OCI-LY3 (cell line): Measurements from ENCODE around the gene OPTN.

Source experiments
- EZH2phosphoT487 ChIP-seq: fragments of 200-600 bp; shearing (Covaris generic); IDR thresholded peaks from 2 replicates; pipeline ENCODE4 v1.6.1; 2018; ENCODE audit warnings: antibody characterized with exemption, mixed run types, low read depth
- TF ChIP-seq, protein P1 (sequence below): fragments of 200-600, 300-600 bp; sonication (generic); IDR thresholded peaks from 2 replicates; pipeline ENCODE4 v1.5.1; 2014; ENCODE audit warnings: antibody characterized with exemption, low read length, low read depth

DNA sequence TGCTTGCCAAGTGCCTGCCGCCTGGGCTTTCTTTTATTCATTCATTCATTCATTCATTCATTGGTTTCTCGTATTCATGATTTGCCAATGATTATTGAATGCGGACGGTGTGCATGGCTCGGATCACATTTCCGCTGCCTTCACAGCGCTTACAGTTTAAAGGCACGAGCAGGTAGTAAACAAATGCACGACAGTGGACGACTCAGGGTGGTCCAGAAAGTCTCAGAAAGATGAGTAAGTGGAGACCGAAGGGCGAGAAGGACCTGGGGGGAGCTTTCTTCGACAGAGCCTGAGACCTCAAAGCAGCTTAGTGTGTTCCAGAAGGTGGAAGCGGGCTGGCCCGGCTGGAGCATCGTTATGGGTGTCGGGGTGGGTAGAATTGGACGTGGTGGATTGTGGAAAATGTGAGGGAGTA is 61.9 kb downstream of the OPTN start:
- TF ChIP-seq, protein P1, sequence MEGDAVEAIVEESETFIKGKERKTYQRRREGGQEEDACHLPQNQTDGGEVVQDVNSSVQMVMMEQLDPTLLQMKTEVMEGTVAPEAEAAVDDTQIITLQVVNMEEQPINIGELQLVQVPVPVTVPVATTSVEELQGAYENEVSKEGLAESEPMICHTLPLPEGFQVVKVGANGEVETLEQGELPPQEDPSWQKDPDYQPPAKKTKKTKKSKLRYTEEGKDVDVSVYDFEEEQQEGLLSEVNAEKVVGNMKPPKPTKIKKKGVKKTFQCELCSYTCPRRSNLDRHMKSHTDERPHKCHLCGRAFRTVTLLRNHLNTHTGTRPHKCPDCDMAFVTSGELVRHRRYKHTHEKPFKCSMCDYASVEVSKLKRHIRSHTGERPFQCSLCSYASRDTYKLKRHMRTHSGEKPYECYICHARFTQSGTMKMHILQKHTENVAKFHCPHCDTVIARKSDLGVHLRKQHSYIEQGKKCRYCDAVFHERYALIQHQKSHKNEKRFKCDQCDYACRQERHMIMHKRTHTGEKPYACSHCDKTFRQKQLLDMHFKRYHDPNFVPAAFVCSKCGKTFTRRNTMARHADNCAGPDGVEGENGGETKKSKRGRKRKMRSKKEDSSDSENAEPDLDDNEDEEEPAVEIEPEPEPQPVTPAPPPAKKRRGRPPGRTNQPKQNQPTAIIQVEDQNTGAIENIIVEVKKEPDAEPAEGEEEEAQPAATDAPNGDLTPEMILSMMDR: no peak
- no peak for TF ChIP-seq EZH2phosphoT487
